GM18867 (cell line): Measurements from ENCODE around the gene NCEH1.
"Not testable (repeated sequence)": the region's sequence is repeated elsewhere in the genome, so short reads cannot be mapped to it uniquely, and the experiment has no call there.

Experiments
- ATAC-seq: cut with Tn5 transposase; IDR thresholded peaks from one replicate; pipeline ENCODE4 v1.9.1; 2021; ENCODE audit warnings: mild to moderate bottlenecking, moderate library complexity; ENCODE audit not compliant: unreplicated experiment

The NCEH1 gene

DNA sequence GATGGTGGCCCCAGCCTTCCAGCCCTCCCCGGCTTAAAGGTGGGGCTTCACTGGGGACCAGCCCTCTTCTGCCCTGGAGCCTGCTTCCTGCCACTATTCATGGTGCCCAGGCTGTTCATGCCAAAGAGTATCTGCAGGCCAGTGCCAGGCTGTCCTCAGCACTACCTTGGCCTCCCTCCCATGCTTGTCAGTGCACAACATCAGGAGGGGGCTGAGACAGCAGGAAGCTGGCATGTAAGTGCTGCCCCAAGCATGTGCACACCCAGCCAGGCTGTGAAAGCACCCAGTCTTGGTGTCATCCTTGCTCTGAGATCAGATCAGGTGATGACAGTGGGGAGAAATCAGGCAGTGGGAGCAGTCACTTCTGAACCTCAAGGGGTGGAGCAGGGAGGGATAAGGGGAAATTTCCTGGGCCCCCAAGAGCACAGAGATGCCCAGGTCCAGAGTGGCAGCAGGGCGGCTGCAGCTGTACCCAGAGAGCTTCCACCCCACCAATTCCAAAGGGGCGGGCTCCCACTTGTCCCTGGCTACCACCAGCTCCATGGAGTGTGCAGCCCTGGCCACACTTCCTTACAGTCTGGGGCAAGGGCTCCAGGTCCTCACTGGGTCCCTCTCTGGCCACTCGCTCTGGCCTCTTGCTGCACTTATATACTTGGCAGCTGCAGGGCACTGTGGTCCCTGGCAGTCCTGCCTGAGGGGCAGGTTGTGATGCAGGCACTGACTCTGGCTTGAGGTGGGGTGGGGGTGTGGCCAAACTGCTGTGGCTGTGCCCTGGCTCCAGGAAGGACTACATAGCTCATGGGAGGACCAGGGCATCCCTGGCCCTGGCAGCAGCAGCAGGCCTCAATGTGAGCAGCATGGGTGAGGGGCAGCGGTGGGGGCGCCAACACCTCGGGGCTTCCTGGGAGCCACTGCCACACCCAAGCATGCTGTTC is 96.3 kb downstream of the NCEH1 start:
- ATAC-seq, result no peak

DNA sequence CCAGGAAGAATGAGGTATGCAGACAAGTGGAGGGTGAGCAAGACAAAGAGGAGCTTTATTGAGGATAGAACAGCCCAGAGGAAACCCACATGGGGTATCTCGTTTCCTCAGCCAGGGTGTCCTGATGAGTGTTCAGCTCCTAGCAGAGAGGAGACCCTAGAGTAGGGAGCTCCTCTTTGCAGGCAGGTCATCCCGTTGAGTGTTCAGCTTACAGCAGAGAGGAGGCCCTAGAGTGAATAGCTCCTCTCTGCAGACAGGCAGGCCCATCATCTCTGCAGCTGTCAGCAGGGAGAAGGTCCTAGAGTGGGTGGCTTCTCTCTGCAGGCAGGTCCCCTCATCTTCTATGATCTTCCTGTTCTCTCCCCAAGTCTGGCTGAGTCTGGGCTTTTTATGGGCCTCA is 97.0 kb downstream of the NCEH1 start:
- ATAC-seq, result no peak

DNA sequence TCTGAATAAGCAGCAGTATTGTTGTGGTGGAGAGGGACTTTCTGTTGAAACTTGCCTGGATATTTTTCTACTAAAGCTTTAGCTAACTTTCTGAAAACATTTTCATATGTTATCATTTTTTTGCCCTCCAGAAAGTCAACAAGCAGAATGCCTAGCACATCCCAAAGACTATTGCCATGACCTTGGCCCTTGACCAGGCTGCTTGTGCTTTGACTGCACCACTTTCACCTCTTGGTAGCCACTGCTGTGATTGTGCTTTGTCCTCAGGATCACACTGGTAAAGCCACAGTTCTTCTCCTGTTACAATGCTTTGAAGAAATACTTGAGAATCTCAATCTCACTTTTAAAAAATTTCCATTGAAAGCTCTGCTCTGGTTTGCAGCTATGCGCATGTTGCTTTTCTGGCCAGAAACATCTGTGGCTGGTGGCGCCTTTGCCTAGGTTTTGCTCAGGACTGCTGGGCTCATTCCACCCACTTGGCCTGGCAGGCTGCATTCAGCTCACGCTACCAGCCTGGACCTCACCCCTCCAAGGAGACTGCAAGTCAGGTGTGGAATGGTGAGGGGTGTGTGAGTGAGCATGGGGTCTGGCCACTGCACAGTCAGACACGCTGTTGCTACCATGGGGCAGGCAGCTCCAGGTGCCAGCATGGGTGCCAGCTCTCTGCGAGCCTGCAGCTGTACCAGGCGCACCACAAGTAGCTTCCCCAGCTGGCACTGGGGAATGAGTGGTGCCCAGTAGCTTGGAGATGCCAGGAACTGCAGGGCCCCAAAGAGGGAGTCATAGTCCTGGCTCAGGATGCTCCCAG is 97.8 kb downstream of the NCEH1 start:
- ATAC-seq, result no peak

DNA sequence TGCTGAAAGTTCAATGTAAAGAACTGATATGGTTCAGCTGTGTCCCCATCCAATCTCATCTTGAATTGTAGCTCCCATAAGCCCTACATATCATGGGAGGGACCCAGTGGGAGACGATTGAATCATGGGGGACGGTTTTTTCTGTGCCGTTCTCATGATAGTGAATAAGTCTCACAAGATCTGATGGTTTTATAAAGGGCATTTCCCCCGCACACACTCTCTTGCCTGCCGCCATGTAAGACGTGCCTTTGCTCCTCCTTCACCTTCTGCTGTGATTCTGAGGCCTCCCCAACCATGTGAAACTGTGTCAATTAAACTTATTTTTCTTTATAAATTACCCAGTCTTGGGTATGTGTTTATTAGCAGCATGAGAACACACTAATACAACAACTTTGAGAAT is 101.1 kb downstream of the NCEH1 start:
- ATAC-seq, result no peak

DNA sequence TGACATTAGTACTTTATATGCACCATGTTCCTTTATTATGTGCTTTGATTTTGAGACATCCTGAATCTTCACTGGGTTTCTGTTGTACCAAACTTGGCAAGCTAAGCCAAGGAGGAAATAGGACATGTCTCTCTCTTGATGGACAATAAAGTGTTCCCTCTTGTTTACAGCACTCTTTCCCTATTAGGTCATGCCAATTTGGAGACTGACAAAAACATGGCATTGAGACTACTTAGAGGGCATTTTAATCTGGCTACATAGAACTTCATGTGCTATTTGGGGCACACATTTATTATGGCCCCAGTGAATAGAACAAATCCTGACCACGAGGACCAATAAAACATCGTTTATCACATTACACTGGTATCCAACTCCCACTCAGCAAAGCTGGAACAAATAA is 102.3 kb downstream of the NCEH1 start:
- no peak for ATAC-seq

DNA sequence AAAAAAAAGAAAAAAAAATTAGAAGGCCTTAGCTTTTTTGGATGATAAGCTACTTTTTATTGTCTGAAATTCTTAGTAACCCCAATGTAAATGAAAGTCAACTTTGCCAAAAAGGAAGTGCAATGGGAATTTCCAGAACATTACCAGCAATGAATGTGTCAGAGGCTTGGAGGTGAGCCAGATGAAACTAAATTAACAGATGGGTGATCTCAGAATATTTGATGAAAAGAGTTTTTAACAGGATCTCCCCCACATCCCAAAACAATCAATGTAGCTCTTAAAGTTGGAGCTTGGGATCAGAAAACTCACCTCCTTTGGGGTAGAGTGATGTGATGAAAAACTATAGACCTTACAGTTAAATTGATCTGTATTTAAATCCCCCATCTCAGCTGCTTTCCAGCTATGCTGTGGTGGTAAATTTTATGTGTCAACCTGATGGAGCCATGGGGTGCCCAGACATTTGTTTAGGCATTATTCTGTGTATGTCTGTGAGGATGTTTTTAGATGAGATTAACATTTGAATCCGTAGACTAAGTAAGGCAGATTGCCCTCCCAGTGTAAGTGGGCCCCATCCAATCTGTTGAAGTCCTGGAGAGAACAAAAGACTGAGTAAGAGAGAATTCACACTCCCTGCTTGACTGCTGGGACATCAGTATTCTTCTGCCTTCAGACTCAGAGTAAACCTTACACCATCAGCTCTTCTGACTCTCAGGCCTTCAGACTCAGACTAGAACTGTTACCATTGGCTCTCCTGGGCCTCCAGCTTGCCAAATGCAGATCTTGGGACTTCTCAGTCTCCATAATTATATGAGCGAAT is 103.4 kb downstream of the NCEH1 start:
- ATAC-seq, result no peak

DNA sequence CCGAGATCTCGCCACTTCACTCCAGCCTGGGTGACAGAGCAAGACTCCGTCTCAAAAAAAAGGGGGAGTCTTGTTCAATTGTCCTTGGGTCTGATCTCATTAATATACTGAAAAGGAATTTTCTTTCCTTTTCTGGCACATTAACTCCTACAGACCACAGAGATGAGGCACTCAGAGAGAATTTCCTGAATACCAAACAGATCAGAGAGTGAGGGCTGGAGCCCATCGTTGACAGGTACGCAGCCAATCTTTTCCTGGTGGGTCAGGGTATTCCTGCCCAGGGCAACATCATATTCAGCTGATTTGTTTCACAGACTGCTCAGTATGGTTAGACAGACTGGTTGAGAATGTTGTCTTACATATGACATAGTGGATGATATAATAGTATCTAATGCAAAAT is 104.8 kb downstream of the NCEH1 start:
- no peak for ATAC-seq

DNA sequence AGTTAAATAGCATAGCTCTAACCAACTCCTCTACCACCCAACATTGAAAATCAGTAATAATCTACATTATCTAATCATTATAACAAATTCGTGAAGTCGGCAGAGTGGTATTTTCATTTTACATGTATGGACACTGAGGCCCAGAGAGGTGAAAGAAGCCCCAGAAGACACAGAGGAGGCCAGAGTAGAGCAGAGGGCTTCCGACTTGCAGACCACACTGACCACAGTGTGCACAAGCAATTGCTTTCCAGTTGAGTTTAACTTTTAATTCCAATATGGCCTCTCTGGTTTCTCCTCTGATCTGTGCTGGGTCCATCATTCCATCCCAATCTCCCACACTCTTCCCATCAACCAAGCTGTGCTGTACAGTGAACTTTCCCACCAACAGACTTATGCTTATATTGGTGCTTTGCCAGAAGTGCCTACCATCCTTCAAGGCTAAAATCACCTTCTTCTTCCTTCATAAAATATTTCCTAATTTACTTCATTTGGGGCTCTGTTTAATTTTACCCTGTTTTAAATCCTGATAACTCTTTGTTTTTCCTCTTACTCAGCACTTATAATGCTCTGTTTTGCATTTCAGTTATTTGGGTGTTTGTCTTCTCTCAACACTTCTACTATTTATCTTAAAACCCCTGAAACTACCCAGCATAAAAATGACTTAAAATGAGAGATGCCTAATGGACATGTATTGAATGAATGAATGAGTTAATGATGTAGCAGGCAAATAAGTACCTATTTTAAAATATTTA is 105.8 kb downstream of the NCEH1 start:
- no peak for ATAC-seq

DNA sequence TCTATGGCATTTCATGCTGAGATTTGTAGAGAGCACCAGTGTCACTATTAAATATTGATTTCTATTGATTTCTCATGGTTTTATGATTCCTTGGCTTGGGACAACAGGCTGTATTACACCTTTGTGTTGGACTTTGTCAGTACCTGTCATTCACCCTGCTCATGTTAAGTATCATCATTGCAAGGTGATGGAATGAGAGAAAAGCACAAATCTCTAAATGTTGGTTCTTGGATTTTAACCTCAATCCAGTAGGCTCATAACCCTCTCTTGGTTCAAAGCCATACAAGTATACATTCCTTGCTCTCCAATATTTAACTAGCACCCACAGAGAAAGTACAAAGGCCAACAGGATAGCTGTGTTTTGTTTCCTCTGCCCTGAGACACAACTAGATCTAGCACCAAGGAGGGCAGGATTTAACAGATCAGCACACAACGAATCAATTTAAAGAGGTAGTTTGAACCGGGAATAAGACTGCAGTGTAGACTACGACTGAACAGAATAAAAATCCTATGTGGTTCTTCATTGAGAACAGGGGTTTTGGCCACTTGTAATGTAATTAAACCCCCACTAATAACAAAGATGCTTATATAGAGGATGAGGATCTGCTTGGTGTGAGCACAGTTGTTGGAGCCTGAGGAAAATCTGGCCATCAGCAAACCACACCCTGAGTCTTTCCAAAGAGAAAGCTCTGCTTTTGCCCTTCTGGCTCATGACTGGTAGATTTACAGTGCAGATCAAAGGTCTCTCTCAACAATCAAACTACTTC is 109.6 kb downstream of the NCEH1 start:
- no peak for ATAC-seq

DNA sequence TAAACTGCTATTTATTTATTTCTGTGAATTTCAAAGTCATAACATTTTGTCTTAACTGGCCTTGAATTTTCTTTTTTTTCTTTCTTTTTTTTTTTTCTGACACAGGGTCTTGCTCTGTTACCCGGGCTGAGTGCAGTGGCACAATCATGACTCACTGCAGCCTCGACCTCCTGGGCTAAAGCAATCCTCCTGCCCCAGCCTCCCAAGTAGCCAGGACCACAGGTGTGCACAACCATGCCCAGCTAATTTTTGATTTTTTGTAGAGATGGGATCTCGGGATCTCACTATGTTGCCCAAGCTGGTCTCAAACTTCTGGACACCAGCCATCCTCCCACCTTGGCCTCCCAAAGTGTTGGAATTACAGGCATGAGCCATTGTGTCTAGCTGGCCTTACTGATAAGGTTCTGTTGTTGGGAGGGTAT is 110.2 kb downstream of the NCEH1 start:
- ATAC-seq, result no peak

DNA sequence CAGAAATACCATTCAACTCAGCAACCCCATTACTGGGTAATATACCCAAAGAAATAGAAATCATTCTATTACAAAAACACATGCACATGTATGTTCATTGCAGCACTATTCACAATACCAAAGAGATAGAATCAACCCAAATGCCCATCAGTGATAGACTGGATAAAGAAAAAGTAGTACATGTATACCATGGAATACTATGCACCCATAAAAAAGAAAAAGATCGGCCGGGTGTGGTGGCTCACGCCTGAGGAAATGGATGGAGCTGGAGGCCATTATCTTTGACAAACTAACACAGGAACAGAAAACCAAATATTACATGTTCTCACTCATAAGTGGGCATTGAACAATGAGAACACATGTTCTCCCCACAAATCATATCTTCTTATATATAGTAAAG is 112.0 kb downstream of the NCEH1 start:
- no peak for ATAC-seq

DNA sequence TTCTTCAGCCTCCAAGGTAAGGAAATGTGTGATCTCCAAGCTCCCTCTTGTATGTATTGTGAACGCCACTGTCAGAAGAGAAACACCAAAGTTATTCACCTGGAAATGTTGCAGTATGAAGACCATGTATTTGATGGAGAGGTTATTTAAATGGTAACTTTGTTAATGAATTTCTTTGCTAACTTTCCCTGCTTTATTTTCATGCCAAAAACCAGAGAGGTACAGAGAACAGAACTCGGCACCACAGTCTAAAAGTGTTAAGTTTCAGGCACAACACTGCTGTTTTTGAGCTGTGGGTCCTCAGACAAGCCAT is 114.5 kb downstream of the NCEH1 start:
- no peak for ATAC-seq

DNA sequence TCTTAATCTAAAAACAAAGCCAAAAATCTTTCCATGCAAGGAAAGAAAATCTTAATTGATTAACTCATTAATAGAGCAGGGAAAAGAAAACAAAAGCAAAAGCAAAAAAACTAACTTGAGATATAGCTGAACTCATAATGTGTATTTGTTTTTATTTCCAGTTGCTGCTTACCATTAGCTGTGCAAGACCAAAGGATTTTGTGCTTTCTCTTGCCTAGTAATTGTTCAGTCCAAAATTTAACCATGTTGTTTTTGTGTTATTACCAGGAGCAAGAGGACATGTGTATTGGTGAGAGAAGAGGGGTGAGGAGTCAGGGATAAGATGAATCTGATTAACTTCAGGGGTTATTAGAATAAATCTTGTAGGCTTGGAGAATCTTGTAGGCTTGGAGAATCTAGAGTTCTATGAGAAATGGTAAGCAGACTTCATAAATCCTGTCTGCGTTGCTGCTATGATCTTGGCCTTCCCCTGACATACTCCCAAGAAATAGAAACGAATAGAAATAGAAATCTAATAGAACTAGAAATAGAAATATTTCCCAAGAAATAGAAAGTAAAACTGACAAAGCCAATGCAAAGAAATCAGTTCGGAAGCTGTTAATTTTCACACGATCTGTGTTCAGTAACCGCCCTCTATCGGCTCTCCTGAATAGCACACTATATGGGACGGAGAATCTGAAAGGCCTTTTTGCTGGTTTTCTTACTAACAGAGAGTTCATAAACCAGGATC is 115.0 kb downstream of the NCEH1 start:
- ATAC-seq, result peak; percentile 56

DNA sequence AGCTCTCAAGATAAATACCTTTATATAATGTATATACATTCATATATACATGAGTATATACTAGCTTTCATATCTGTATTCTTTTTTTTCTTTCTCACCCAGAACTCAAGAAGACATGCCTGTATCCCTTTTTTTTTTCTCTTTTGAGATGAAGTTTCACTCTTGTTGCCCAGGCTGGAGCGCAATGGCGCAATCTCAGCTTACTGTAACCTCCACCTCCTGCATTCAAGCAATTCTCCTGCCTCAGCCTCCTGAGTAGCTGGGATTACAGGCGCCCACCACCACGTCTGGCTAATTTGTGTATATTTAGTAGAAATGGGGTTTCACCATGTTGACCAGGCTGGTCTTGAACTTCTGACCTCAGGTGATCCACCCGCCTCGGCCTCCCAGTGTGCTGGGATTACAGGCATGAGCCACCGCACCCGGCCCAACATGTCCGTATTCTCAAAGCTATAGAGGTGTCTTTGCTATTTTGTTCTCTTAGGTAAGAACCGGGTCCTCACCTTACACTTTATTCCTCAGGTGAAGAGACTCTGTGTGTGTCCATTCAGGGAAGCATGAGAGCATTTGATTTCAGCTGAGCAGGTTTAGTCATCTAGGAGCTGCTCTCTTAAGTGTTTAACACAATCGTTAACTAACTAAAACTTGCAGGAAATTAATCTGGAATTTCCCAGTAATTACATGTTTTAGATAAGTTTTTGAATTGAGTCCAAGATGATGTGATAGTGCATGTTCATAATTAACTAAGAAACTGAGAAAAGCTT is 115.8 kb downstream of the NCEH1 start:
- not testable (repeated sequence) for ATAC-seq

DNA sequence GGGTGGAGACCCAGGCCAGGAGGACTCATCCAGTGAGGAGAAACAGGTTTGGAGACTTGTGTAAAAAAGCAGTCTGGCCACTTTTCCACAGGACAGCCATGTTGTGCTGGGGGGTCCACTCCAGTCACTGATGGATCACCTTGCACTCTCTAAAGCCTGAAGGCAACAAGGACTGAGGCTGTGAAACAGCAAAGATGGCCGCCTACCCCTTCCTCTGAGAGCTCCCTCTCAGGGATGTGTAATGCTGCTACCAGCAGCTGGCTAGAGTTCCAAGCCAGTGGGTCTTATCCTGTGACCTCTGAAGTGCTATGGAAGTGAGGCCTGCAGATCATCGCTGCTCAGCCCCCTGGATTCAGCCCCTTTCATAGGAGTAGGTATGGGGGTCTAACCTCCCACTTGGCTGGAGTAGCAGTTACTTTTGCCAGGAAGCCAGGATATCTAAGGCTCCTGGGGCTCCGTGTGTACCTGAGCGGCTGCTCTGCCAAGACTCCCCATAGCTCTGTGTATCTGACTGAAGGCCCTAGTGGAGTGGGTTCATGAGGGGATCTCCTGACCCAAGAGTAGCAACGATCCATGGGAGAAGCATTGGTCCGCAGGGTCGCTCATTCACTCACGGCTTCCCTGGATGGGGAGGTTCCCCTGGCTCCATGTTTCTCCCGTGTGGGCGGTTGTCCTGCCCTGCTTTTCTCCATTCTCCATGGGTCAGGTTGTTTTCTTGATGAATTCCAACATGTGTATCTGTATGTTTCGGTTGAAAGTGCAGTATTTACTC is 117.8 kb downstream of the NCEH1 start:
- ATAC-seq, result no peak

DNA sequence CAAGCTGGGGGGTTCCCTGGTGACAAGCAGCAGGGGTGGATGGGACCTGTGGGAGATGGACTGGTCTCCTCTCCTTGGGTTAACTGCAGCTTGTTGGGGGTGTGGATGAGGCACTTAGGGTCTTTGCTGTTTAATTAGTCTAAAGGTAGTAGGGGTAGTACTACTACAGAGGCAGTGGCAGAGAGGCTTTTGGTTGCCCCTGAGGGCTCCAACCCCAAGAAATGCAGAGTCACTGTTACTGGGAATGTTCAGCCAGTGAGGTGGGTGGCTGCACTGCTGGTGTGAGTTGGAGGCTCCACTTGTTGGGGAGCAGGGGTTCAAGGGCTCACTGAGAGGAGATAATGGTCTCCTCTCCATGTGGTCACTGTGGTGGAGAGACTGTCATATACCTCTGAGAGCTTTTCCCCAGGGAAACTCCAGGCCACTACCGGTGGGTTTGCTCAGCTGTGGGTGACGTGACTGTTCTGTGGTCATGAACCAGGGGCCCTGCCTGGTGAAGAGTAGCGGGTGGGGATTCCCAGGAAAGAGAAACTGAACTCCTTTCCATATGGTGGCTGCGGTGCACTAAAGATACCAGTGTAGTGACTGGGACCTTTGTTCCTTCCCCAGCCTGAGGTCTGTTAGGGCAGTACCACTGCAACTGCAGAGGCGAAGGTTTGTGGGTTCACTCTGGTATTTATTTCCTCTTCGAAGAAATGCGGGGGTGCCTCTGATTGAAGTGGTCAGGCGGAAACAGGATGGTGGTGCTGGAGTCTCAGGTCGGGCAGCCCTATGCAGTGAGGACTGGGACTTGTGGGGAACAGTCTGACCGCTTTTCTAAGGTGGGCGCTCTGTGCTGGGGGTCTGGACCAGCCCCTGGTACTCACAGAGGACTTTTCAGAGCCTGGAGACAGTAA is 118.7 kb downstream of the NCEH1 start:
- ATAC-seq, result peak; percentile 86

DNA sequence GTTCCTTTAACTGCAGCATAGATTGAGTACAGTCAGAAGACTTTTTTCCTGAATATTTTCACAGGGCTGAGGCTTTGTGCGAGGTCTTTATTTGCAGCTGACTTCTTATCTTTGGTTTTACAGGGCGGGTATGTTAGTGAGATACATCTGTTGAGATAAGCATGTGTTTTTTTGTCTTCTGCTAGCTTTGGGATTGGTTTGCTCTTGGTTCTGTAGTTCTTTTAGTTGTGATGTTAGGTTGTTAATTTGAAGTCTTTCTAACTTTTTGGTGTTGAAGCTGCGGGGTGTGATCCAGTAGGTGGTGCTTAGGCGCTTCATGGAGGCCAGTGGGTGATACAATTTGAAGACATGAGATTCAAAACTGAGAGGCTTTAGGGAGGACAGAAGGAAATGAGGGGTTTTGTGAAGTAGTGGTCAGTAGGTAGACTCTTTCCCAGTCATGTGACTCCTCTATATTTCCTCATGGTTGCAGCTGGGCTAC is 119.7 kb downstream of the NCEH1 start:
- ATAC-seq, result no peak
